NCI-H345 treated with DMSO at 0.1 percent for 48 hours (cell line): Measurements from ENCODE around the gene PITPNC1.
A peak's percentile ranks its signal among the peaks of the same experiment; 100 is the strongest.
"Not testable (repeated sequence)": the region's sequence is repeated elsewhere in the genome, so short reads cannot be mapped to it uniquely, and the experiment has no call there.

Source experiments
- DNase-seq: peaks from one replicate; lab custom pipeline; 2025; ENCODE audit not compliant: unreplicated experiment; lab: John Stamatoyannopoulos, UW

The PITPNC1 gene

DNA sequence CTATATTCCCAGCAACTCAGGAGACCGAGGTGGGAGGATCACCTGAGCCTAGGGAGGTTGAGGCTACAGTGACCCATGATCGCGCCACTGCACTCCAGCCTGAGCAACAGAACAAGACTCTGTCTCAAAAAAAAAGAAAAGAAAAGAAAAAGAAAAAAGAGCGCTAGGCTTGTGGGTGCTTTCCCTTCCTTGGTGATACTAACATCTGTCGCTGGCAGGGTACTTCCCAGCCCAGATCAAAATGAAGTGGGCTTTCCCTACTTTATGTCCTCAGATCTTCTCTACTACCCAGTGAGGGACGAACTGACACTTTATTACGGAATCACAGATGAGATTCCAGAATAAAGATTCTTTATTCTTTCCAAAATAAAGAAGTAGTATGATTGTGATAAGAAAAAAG lies 236.9 kb downstream of the PITPNC1 start:
- no peak for DNase-seq

- no peak for DNase-seq
Observed at GRCh38 chr17:67615011-67615561, 238.0 kb downstream of the PITPNC1 start.

DNA sequence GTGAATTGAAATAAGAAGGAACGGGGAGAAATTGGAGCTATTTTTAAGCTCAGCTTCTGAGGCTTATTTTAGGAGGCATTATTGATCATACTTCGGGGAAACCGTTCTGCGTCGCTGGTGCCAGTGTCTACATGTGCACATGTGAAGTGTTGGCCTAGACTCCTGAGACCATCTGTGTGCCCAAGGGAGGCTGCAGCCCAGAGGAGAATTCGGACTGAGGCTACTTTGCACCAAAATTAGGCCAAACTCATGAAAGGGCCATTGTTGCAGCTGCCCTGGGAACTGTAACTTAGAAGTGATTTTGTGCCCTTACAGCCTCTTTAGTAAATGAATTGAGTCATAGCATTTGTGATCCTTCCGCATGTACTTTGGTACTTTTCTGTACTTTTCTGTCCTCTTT lies 238.7 kb downstream of the PITPNC1 start:
- no peak for DNase-seq

GRCh38 chr17:67617304-67617899 lies 240.3 kb downstream of the PITPNC1 start:
- DNase-seq: no peak

DNA sequence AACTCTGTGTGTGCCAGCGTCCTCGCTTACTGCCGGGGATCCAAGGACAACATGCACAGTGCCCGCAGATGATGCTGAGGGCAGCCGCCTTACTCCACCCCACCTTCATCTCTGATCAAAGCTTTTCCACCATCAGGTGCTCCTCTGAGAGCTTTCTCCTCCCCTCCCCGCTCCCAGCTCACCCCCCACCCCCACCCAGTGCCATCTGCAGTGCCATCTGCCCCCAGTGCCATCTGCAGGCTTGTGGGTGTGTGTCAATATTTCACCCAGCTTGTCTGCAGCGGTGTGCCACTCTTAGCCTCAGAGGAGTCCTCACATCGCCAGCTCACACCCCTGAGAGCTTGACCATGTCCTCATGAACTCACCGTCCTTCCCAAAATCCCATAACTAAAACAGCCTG lies 242.5 kb downstream of the PITPNC1 start:
- DNase-seq: no peak

DNA sequence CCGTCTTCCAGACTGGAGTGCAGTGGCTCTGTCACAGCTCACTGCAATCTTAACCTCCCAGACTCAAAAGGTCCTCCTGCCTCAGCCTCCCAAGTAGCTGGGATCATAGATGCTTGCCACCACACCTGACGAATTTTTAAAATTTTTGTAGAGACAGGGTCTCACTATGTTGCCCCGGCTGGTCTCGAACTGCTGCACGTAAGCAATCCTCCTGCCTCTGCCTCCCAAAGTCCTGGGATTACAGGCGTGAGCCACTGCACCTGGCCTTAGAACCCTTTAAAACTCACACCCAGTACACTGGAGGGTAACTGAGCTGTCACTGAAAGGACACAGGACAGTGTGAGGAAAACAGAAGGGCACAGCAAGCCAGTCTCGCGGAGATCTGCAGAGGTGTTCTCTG lies 243.0 kb downstream of the PITPNC1 start:
- DNase-seq: no peak

- no peak for DNase-seq
Observed at GRCh38 chr17:67620636-67621035, 243.6 kb downstream of the PITPNC1 start.

DNA sequence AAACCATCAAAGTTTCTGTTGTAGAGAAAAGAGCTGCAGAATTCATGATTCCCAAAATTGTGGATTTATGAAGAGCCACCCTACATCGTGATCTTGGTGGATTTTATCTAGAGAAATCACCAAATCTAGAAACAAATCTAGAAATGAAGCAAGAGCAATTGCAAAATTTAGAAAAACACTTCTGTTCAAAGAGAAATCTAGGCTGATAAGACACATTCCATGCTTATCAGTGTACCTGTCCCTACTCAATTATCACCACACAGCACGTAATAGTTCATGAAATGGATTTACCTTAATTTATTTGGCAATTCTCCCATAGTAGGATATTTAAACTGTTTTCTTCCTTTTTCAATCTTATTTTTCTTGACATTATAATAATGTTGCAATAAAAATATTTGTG lies 246.7 kb downstream of the PITPNC1 start:
- no peak for DNase-seq

DNA sequence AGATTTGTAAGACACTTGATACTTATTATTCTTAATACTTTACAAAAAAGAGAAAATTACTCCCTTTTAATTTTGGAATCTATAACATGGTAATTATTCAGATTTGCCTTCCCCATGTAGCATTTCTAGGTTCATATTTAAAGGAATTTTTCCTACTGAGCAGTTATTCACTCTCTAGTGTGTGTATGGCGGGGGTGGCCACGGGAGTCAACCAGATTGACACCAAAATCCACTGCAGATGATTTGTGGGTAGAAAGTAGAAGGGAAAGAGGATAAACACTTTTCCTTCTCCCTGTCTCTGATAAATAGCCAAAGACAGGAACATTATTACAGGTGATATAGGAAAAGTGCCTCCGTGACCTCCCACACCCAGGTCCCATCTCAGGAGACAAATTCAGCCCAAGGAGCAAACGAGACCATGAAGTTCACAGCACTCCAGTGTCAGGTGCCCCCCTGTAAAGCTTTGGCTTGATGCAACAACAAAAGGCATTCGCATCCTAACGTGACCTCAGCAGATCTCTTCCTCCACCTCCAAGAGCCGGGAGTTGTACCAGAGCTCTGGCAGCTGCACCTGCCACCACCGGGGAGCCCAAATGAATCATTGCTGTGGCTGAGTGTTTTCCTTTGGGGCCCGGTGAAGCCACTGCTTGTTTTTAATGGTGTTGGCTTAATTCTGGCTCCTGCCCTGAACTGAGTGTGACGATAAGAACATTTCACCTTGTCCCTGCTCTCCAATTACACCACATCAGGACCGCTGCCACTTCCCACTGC lies 248.0 kb downstream of the PITPNC1 start:
- peak; percentile 29 for DNase-seq

- DNase-seq: no peak
Observed at GRCh38 chr17:67625971-67626370, 248.9 kb downstream of the PITPNC1 start.

DNA sequence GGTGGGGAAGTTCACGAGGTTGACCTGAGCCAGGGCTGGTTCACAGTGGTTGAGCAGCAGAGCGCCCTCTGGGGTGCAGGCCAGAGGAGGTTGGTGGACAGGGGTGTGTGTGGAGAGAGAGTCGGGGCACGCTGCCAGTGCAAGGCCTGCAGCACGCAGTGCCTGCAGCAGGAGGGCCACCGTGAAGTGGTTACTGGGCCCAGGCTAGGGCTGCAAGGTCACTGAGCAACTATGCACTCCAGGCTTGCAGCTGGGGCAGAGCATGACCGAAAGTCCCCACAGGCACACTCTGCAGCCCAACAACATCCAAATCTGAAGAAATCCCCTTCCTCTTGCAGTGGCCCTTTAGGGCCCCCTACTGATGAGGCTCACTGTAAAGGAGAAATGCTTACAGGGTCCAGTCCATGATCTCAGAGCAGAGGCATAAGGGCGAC lies 251.5 kb downstream of the PITPNC1 start:
- no peak for DNase-seq

- no peak for DNase-seq
Observed at GRCh38 chr17:67629971-67630320, 252.9 kb downstream of the PITPNC1 start.

GRCh38 chr17:67630836-67631235 lies 253.8 kb downstream of the PITPNC1 start:
- DNase-seq: not testable (repeated sequence)

DNA sequence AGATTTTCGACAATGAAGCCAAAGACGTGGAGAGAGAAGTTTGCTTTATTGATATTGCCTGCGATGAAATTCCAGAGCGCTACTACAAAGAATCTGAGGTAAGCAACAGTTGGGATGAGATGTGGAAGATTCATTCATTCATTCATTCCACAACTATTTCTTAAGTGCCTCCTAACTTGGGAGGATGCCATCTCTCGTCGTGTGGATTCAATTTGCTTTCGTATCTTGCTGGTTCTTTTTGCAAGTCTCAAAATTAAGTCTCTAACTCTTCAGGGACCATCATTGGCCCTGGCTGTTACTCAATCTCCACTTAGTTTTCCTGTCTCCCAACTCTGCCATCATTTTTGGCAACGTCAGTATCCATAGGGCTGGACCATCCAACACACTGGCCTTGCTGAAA lies 255.1 kb downstream of the PITPNC1 start:
- no peak for DNase-seq

DNA sequence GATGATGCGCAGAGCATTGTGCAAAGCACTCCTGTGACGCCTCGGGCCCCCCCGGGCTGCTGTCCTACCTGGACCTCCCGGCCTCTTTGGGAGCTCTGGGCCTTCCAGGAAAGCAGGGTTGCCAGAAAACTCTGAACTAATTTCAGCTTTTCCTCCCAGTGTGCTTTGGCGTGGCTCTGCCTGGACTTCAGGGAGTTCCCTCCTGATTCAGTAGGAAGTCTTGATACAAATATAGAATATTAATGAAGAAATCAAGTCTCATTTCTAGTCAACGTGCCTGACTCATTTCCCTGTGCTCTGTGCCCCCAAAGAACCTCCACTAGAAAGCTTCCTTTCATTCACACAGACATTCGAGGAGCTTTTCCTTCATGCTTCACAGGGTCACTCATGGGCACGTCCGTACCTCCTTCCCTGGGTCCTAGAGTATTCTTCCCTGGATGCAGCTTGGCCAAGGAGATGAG lies 256.7 kb downstream of the PITPNC1 start:
- DNase-seq: no peak

DNA sequence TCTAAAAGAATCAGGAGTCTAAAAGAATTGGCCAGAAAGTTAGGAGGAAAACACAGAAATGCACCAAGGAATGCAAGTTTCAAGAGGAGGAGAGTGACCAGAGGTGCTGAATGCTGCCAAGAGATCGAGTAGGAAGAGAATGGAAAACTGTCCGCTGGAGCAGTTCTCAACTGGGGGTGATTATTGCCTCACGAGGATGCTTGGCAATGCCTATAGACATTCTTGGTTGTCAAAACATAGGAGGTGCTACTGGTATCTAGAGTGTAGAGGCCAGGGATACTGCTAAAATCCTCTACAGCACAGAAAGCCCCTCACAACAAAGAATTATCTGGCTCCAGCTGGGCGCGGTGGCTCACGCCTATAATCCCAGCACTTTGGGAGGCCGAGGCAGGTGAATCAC lies 258.6 kb downstream of the PITPNC1 start:
- no peak for DNase-seq

DNA sequence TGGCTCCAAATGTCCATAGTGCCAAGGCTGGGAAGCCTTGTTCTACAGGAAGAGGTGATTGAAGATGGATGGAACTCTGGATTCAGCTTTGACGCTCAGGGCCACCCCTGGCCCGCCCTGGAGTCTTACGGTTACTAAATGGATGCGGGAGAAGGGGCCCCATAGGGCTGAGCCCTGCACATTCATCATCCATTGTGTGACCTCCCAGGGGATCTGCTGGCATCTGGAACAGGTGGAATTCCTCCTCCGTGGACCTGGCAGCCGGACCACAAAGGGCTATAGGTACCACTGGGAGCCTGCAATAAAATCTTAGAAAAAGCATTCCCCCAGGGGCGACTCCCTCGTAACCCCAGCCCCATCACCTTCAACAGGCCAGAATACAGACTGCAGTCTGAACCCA lies 259.2 kb downstream of the PITPNC1 start:
- no peak for DNase-seq

- no peak for DNase-seq
Observed at GRCh38 chr17:67636834-67637520, 259.9 kb downstream of the PITPNC1 start.

GRCh38 chr17:67637901-67638641 lies 261.0 kb downstream of the PITPNC1 start:
- no peak for DNase-seq

DNA sequence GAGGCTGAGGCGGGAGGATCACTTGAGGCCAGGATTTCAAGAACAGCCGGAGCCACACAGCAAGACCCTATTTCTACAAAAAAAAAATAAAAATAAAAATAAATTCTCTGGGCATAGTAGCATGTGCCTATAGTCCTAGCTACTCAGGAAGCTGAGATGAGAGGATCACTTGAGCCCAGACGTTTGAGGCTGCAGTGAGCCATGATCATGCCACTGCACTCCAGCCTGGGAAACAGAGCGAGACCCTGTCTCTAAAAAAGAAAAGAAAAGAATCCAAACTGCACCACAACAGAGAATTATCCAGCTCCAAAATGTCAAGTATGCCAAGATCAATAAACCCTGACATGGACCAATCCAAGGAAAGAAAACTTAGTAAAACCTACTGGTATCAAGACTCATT lies 261.8 kb downstream of the PITPNC1 start:
- no peak for DNase-seq

GRCh38 chr17:67639555-67639954 lies 262.5 kb downstream of the PITPNC1 start:
- peak; percentile 2 for DNase-seq
